ENCODE results near the gene PLCXD1.
"Not testable (repeated sequence)": the region's sequence is repeated elsewhere in the genome, so short reads cannot be mapped to it uniquely, and the experiment has no call there.

Gene PLCXD1

DNA sequence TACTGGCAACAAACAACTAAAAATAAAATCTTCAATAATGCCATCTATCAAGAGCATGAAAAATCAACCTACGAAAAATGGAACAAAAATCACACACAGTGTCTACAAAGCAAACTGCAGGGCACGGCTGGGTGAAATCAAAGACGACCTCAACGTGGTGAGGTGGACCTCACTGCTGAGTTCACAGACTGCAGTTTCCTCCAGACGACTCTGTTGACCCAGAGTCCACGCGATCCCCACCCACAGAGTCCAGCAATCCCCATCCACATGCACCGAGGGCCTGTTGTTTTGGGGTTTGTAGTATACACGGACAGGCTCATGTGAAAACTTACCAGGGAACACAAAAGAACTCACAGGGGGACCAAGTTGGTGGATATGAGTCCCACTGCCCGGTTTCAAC lies 68.5 kb downstream of the PLCXD1 start:
- no peak for FAIRE-seq
- DNase-seq (ENCODE audit: low spot score), result no peak

DNA sequence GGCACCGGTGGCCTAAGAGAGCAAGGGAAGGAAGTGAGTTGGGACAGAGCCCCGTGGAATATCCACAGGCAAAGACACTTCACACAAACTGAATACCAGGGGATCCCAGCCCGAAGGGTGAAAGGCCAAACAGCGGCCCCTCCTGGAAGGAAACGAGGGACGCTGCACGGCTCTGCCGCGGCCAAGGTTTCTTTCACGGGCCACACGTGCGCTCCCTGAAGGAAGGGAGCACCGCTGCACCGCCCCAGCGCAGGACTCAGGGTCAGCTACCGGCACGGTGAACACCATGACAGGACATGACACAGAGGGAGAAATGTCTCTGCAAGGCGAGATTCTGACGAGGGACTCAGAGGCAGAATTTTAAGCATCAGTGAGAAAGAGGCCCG lies 69.0 kb downstream of the PLCXD1 start:
- DNase-seq (ENCODE audit: low spot score) (no peak), FAIRE-seq (no peak)

DNA sequence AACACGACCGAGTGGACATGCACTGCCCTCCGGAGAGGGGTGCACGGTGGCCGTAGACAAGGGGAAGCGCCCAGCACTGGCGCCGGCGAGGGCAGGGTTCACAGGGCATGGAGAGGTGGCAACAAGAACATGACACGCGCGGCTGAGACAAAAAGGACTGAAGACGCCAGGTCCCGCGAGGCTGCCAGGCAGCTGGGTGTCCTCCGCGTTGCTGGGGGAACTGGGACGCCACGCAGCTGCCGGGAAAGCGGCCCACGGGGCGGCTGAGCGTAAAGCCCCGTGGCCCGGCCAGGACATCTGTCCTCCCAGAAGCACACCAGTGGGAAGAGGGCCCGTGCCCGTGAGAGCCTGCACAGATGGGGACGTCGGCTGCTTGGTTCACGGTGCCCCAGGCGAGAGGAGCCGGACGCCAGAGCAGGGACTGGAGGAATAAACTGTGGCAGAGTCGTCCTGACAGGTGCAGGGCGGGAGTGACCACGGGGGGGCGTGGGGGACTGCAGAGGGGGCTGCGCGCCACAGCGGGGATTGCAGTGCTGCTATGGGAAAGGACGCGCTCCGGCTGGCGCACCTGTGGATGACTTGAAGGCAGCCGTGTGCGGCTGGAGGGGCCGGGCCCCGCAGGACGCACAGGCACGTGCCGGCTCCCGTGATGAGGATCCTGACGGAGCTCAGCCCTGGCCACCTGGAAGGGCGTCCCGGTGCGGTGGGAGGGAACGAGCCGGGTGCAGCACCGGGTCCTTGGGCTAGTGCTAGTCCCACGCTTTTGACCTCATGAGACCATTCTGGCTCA lies 69.5 kb downstream of the PLCXD1 start:
- no peak for FAIRE-seq
- DNase-seq (ENCODE audit: low spot score), result no peak

DNA sequence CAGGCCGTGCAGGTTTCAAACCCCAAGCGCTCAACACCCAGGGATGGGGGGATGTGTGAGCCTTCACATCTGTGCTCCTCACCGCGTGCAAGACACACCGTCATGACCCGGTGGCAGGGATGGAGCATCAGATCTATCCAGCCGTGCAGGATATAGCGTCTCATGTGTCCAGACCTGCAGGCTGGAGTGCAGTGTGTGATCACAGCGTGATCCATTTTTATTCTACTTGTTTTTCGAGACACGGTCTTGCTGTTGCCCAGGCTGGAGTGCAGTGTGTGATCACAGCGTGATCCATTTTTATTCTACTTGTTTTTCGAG lies 70.1 kb downstream of the PLCXD1 start:
- not testable (repeated sequence) for FAIRE-seq; DNase-seq (ENCODE audit: low spot score)

DNA sequence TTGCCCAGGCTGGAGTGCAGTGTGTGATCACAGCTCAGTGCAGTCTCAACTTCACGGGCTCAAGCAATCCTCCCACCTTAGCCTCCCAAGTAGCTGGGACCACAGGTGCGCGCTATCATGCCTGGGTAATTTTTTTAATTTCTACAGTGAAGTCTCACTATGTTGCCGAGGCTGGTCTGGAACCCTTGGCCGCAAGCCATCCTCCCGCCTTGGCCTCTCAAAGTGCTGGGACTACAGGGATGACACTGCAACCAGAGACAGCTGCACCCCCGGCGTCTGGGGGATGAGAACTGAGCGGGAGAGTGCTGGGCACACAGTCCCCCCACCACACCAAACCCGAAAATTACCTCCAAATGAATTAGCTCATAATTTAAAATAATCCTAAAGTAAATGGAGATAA lies 70.6 kb downstream of the PLCXD1 start:
- DNase-seq (ENCODE audit: low spot score) (no peak), FAIRE-seq (no peak)

DNA sequence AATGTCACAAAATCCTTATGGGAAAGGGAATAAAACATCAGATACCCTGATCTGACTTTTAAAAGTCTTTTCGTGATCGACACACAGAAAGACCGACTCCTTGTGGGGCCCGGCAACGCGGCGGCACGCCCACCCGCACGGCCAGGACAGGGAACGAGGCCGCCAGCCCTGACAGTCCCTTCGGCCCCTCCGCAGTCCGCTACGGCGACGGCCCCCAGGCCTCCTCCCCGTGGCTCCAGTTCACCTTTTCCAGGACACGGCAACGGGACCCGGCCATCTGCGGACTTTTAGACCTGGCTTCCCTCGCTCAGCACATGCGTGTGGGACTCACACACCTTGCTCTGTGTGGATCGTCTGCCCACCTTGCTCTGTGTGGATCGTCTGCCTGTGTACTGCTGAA lies 71.0 kb downstream of the PLCXD1 start:
- FAIRE-seq (no peak), DNase-seq (ENCODE audit: low spot score) (no peak)

DNA sequence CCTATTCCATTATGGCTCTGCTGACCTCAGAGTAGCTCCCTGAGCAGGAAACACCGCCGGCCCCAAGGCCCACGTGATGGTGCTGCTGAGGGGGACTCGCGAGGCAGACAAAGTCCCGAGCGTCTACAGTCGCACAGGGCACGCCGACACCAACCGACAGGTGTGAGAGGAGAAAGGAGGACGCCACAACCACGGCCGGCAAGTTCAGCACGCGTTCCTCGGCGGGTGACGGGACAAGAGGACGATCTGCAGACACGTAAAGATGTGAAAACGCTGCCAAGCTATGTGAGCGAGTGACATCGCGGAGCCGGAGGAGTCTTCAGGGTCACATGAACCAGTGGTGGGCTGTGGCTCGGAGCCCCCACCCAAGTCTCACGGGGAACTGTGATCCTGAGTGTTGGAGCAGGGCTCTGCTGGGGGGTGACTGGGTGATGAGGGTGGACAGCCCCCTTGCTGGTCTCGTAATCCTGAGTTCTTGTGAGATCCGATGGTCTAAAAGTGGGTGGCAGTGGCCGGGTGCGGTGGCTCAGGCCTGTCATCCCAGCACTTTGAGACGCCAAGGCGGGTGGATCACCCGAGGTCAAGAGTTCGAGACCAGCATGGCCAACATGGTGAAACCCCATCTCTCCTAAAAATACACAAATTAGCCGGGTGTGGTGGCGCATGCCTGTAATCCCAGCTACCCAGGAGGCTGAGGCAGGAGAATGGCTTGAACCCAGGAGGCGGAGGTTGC lies 71.6 kb downstream of the PLCXD1 start:
- FAIRE-seq, result no peak

More for the DNA sequence above, 71.6 kb downstream of the PLCXD1 start:
- no peak for DNase-seq (ENCODE audit: low spot score)
